SU-DHL-6 (cell line): Measurements from ENCODE around the gene PIK3C2B.

Source experiments
- H2AFZ ChIP-seq: fragments of 200-600 bp; sonication (generic); 2 replicates; pipeline ENCODE4 v1.6.1; 2014; ENCODE audit warnings: low read depth, mild to moderate bottlenecking, moderate library complexity, mixed read lengths, antibody characterized with exemption, low read length; ENCODE audit not compliant: severe bottlenecking
- H3F3A ChIP-seq: fragments of 200-600 bp; shearing (Covaris generic); 2 replicates; pipeline ENCODE4 v1.6.0; 2016; ENCODE audit warnings: antibody characterized with exemption, mild to moderate bottlenecking; ENCODE audit not compliant: insufficient read depth
- H3K27ac ChIP-seq: fragments of 200-600 bp; sonication (generic); 2 replicates; pipeline ENCODE4 v1.5.1; 2016; ENCODE audit warnings: low read depth, mild to moderate bottlenecking, low read length, moderate library complexity, mixed read lengths
- H3K27me3 ChIP-seq: fragments of 200-600 bp; sonication (generic), shearing (Covaris generic); 2 replicates; pipeline ENCODE4 v1.6.0; 2014; ENCODE audit warnings: mild to moderate bottlenecking, low read length
- H3K36me3 ChIP-seq: fragments of 200-600 bp; sonication (generic); 2 replicates; pipeline ENCODE4 v1.6.1; 2014; ENCODE audit warnings: mild to moderate bottlenecking, low read length, mixed read lengths
- H3K4me2 ChIP-seq: fragments of 300-600, 200-600 bp; shearing (Covaris generic), sonication (generic); 2 replicates; pipeline ENCODE4 v1.6.0; 2014; ENCODE audit warnings: low read length, low read depth, mild to moderate bottlenecking; ENCODE audit not compliant: poor library complexity, severe bottlenecking
- H3K4me3 ChIP-seq: fragments of 200-600 bp; sonication (generic); 2 replicates; pipeline ENCODE4 v1.5.1; 2014; ENCODE audit warnings: antibody characterized with exemption, low read length, mild to moderate bottlenecking, mixed read lengths; ENCODE audit not compliant: insufficient read depth, poor library complexity, severe bottlenecking
- H3K79me2 ChIP-seq: fragments of 200-600 bp; sonication (generic); 2 replicates; pipeline ENCODE4 v1.6.1; 2014; ENCODE audit warnings: mild to moderate bottlenecking, low read length, moderate library complexity; ENCODE audit not compliant: insufficient read depth
- H3K9ac ChIP-seq: fragments of 200-600 bp; sonication (generic); 2 replicates; pipeline ENCODE4 v1.7.0; 2014; ENCODE audit warnings: mild to moderate bottlenecking, low read length
- H3K9me2 ChIP-seq: fragments of 200-600 bp; sonication (generic); replicated peaks from 2 replicates; pipeline ENCODE4 v1.6.1; 2014; ENCODE audit warnings: low read length; ENCODE audit not compliant: insufficient read depth
- H3K9me3 ChIP-seq: fragments of 200-600 bp; sonication (generic); 2 replicates; pipeline ENCODE4 v1.6.1; 2014; ENCODE audit warnings: low read length, mixed read lengths; ENCODE audit not compliant: insufficient read depth
- H4K20me1 ChIP-seq: fragments of 200-600 bp; sonication (generic); 2 replicates; pipeline ENCODE4 v1.6.1; 2014; ENCODE audit warnings: low read depth, mild to moderate bottlenecking, antibody characterized with exemption, low read length, moderate library complexity, mixed read lengths
- CTCF ChIP-seq: fragments of 200-600 bp; sonication (generic); IDR thresholded peaks from one replicate; pipeline ENCODE4 v1.5.1; 2017; ENCODE audit warnings: antibody characterized with exemption, mild to moderate bottlenecking, low read length, moderate library complexity; ENCODE audit not compliant: insufficient read depth, poor library complexity, severe bottlenecking
- EZH2phosphoT487 ChIP-seq: fragments of 200-600 bp; sonication (generic), shearing (Covaris generic); conservative IDR thresholded peaks from 2 replicates; pipeline ENCODE4 v1.6.1; 2018; ENCODE audit warnings: mild to moderate bottlenecking, antibody characterized with exemption, low read length, moderate library complexity, mixed read lengths

Gene PIK3C2B

GRCh38 chr1:204528677-204529076 is 34.1 kb upstream of the PIK3C2B start:
- H3K36me3 ChIP-seq: peaks cover 28% of the 10 kb centered on the region
- peaks cover 25% of the 10 kb centered on the region for H3K79me2 ChIP-seq

GRCh38 chr1:204528241-204528640 is 33.6 kb upstream of the PIK3C2B start:
- peaks cover 7% of the 10 kb centered on the region; the same call in 1 of the 2 replicates for H4K20me1 ChIP-seq
- H3K27ac ChIP-seq: no peak overlapping the region
- peaks cover 4% of the 10 kb centered on the region; the same call in 1 of the 2 replicates for H3F3A ChIP-seq
- peaks cover 29% of the 10 kb centered on the region for H3K79me2 ChIP-seq
- no peak overlapping the region for H3K9ac ChIP-seq
- H3K9me2 ChIP-seq: no peaks in the 10 kb centered on the region
- H3K9me3 ChIP-seq: no peaks in the 10 kb centered on the region
- H3K36me3 ChIP-seq: peaks cover 28% of the 10 kb centered on the region
- no peak overlapping the region for H3K4me2 ChIP-seq
- no peak overlapping the region for H3K4me3 ChIP-seq
- TF ChIP-seq EZH2phosphoT487 (no peak), CTCF (no peak)
- no peaks in the 10 kb centered on the region for H3K27me3 ChIP-seq
- H2AFZ ChIP-seq: no peak overlapping the region

More at GRCh38 chr1:204528677-204529076, 34.1 kb upstream of the PIK3C2B start:
- no peaks in the 10 kb centered on the region for H3K27me3 ChIP-seq
- no peak overlapping the region for H3K4me2 ChIP-seq
- H3K9me2 ChIP-seq: no peaks in the 10 kb centered on the region
- TF ChIP-seq CTCF (no peak), EZH2phosphoT487 (no peak)
- H3K9ac ChIP-seq: no peak overlapping the region
- no peak overlapping the region for H3K4me3 ChIP-seq
- peaks cover 4% of the 10 kb centered on the region; the same call in 1 of the 2 replicates for H3F3A ChIP-seq
- no peak overlapping the region for H3K27ac ChIP-seq
- H3K9me3 ChIP-seq: no peaks in the 10 kb centered on the region
- peaks cover 7% of the 10 kb centered on the region; the same call in 1 of the 2 replicates for H4K20me1 ChIP-seq
- no peak overlapping the region for H2AFZ ChIP-seq

- Histone ChIP-seq H3K9me2 (no peaks in the 10 kb centered on the region), H3K9me3 (no peaks in the 10 kb centered on the region), H2AFZ (no peak overlapping the region), H3K27me3 (no peaks in the 10 kb centered on the region), H3K4me3 (no peak overlapping the region), H3K4me2 (no peak overlapping the region), H3K36me3 (peaks cover 19% of the 10 kb centered on the region), H3K79me2 (peaks cover 58% of the 10 kb centered on the region), H3F3A (peaks cover 18% of the 10 kb centered on the region), H3K9ac (no peak overlapping the region), H4K20me1 (peaks cover 18% of the 10 kb centered on the region), H3K27ac (no peak overlapping the region)
- TF ChIP-seq CTCF: no peak
- no peak for TF ChIP-seq EZH2phosphoT487
These were observed 30.4 kb upstream of the PIK3C2B start for GRCh38 chr1:204524986-204525385.
